ENCODE data around the gene NLRP14.

Gene NLRP14

DNA sequence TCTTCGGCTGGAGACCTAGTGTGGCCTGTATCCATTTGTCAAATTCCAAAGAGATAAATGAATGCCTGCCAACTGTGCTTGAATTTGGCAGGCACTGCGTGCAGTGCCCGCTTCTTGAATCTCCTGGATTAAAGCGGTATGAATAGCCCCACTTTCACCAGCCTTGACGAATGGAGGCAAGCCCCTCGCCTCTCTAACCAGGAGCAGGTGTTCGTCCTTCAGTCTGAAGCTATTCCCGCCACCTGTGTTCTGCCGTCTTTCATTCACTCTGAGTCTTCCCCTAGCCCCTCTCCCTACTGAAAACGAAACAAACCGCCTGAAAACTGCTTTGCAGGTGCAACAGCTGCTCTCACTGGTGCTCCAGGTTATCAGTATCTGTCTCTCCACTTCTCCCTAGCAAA is 11.2 kb downstream of the NLRP14 start:
- no peak for DNase-seq (ENCODE audit: low spot score in 2 of 2)
- no peaks in the 10 kb centered on the region for H3K4me1 Mint-ChIP-seq
- no peak for ATAC-seq
- H3K9me3 Mint-ChIP-seq = no peaks in the 10 kb centered on the region
- H3K27ac Mint-ChIP-seq = no peak overlapping the region
- no peaks in the 10 kb centered on the region for H3K36me3 Mint-ChIP-seq
- H3K4me3 Mint-ChIP-seq = no peak overlapping the region

DNA sequence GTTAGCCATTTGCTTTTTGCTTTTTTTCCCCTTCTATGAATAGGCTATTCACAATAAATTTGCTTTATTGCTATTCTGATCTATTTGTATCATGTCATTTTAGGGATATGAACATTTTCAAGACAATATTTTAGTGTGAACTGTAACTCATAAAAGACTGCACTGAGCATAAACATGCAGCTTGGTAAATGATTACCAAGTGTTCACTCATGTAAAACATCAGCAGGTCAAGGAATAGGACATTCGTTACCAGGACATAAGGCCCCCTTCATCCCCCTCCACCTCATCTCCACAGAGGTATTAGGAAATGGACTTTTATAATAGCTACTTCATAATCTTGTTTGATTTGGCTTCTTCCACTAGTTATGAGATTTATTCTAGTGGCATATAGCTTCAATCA is 12.4 kb downstream of the NLRP14 start:
- DNase-seq (ENCODE audit: low spot score in 2 of 2) = no peak
- ATAC-seq = no peak
- Mint-ChIP-seq H3K9me3 (no peaks in the 10 kb centered on the region), H3K36me3 (no peaks in the 10 kb centered on the region), H3K4me1 (no peaks in the 10 kb centered on the region), H3K4me3 (no peak overlapping the region), H3K27ac (no peak overlapping the region)

DNA sequence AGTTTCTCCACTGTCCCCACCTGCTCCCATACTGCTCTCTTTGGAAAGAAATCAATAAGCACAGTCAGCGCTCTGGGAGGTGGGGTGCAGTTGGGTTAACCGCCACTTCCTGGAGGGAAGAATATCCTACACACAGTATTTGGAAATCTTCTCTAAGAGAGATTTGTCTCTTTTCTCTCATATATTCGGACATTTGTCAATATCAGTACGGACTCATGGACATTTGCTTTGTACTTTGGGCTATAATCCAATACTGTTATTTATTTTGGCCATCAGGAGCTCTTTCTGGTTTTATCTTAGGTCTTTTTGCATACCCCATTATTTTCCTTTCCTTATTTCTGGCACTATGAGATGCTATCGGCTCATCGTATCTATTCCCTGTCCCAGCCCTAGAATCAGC is 13.7 kb downstream of the NLRP14 start:
- no peaks in the 10 kb centered on the region for H3K9me3 Mint-ChIP-seq
- H3K4me1 Mint-ChIP-seq = no peaks in the 10 kb centered on the region
- no peak overlapping the region for H3K27ac Mint-ChIP-seq
- no peak for ATAC-seq
- H3K4me3 Mint-ChIP-seq = no peak overlapping the region
- no peaks in the 10 kb centered on the region for H3K36me3 Mint-ChIP-seq
- no peak for DNase-seq (ENCODE audit: low spot score in 2 of 2)

DNA sequence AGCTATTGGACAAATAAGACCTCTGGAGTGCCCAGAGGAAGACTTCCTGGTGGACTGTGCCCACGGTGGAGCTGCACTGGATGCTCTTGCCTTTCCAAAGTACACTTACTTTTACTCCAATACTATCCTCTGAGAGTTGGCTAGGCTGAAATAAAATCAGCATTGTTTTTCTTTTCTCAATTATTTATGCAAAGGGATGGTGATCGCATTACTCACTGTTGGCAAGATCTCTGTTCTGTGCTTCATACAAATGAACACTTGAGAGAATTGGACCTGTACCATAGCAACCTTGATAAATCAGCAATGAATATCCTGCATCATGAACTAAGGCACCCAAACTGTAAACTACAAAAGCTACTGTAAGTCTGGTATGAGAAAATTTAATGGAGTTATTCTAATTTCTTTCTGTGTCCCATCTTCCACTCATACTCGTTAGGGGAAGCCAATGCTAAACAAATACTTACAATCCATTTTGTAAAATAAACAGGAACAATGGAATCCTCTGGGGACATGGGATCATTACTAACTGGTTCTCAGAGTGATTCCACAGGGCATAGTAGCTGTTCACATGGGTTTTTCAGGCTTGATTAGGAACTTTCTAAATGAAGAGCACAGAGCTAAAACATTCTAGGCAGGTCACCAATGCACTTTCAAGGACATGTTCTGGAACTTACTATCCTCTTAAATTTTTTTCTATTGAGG is 26.3 kb downstream of the NLRP14 start:
- H3K27ac Mint-ChIP-seq = no peak overlapping the region
- no peaks in the 10 kb centered on the region for H3K4me1 Mint-ChIP-seq
- ATAC-seq (no peak), DNase-seq (ENCODE audit: low spot score in 2 of 2) (no peak)
- no peak overlapping the region for H3K4me3 Mint-ChIP-seq
- H3K9me3 Mint-ChIP-seq = no peaks in the 10 kb centered on the region
- no peaks in the 10 kb centered on the region for H3K36me3 Mint-ChIP-seq

DNA sequence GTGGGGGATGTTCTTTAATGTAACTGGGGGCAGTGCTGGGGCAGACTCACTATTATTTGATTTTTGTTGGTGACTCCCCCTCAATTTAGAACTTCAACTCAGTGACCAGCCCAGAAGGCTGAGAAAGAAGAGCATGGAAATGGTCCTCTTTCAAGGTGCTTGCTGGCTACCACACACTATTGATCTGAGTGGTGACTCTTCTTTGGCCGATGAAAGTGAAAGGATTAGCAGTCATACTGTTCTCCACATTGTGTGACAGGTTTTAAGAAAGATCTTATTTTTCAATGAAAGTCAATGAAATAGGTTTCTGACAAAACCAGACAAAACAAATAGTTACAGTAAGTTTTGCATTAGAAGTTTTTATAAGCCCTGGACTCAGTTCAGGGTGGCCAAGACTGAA is 29.9 kb downstream of the NLRP14 start:
- Mint-ChIP-seq H3K4me1 (no peaks in the 10 kb centered on the region), H3K27ac (no peak overlapping the region), H3K4me3 (no peak overlapping the region), H3K36me3 (no peaks in the 10 kb centered on the region), H3K9me3 (no peaks in the 10 kb centered on the region)
- DNase-seq (ENCODE audit: low spot score in 2 of 2) (no peak), ATAC-seq (no peak)

DNA sequence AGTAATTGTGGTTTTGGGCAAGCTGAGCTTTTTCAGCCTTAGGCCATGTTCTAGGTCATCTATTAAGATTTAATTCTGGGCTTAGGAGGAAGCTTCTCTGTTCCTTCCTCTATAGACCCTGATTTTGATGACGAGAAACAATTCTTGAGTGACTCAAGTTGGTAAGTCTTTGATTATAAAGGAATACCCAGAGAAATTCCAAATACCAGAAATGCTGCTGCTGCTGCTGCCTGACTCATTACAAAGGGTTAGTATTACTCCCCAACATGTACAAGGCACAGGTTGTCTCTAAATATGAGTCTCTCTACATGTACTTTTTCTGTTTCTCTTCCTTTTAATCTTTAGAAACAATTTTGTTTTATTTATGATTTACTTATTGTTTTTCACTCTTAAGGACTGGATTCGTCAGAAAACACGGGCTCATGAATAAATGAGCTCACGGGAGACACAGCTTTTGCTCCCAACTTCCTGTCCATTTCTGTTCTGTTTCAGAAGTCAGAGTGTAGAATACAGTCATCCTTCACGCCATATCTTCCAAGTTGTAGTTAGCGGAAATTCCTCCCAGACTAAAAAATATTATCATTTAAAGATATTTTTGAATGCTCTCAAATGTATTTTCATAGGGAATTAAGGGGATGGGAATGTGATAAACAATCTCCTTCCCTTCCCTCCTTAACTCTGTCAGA is 36.7 kb downstream of the NLRP14 start:
- H3K9me3 Mint-ChIP-seq = no peaks in the 10 kb centered on the region
- H3K4me1 Mint-ChIP-seq = no peaks in the 10 kb centered on the region
- no peak overlapping the region for H3K4me3 Mint-ChIP-seq
- no peak overlapping the region for H3K27ac Mint-ChIP-seq
- H3K36me3 Mint-ChIP-seq = no peaks in the 10 kb centered on the region
- DNase-seq (ENCODE audit: low spot score in 2 of 2) (no peak), ATAC-seq (no peak)

DNA sequence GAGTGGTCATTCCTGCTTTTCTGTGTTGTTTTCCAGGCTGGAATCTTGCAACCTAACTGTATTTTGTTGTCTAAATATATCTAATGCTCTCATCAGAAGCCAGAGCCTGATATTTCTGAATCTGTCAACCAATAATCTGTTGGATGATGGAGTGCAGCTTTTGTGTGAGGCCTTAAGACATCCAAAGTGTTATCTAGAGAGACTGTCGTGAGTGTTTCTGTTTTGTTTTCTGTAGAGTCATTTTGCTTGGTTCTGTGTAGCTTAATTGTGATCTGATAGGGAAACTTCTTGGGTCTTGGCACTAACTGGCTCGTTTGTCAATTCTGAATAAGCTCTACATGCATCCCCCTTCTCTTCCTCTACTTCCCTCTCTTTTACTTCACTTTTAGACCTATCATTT is 37.4 kb downstream of the NLRP14 start:
- no peaks in the 10 kb centered on the region for H3K9me3 Mint-ChIP-seq
- no peak for ATAC-seq
- DNase-seq (ENCODE audit: low spot score in 2 of 2) = no peak
- no peaks in the 10 kb centered on the region for H3K36me3 Mint-ChIP-seq
- H3K27ac Mint-ChIP-seq = no peak overlapping the region
- H3K4me1 Mint-ChIP-seq = no peaks in the 10 kb centered on the region
- H3K4me3 Mint-ChIP-seq = no peak overlapping the region

DNA sequence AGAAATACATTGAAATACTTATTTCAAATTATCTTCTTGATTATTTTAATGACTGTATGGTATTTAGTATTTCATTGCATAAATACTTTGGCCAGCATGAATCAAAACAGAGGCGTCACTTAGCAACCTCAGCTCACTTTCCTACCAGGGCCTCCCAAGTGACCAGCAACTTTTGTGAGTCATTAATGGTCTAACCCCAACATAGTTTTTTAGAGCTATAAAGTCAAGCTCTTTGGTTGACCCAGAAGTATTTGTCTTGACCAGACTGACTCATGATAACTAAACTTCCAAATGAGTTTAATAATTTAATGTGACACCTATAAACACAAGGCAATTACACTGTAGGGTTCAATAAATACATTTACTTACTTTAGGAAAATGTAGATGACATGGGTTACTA is 40.6 kb downstream of the NLRP14 start:
- no peaks in the 10 kb centered on the region for H3K36me3 Mint-ChIP-seq
- H3K9me3 Mint-ChIP-seq = no peaks in the 10 kb centered on the region
- no peak overlapping the region for H3K4me3 Mint-ChIP-seq
- DNase-seq (ENCODE audit: low spot score in 2 of 2) (no peak), ATAC-seq (no peak)
- no peak overlapping the region for H3K27ac Mint-ChIP-seq
- H3K4me1 Mint-ChIP-seq = no peaks in the 10 kb centered on the region

DNA sequence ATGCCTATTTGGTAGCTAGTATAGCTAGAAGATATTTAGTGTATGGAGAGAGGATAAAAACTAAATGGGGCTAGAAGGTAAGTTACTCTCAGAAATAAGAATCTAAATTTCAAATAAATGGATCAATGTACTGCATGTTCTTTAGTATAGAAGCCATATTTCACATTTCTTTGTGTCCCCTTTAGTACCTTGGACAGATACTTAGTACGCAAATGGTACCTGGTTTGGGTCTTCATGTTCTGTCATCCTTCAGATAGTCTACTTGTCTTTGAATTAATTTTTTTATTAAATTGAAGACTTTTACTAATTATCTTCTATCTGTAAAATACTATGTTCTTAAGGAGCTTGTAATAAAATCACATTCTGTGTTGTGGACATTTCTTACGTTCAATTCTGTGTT is 42.3 kb downstream of the NLRP14 start:
- H3K27ac Mint-ChIP-seq = no peak overlapping the region
- H3K9me3 Mint-ChIP-seq = no peaks in the 10 kb centered on the region
- H3K4me3 Mint-ChIP-seq = no peak overlapping the region
- no peak for ATAC-seq
- no peak for DNase-seq (ENCODE audit: low spot score in 2 of 2)
- no peaks in the 10 kb centered on the region for H3K4me1 Mint-ChIP-seq
- H3K36me3 Mint-ChIP-seq = no peaks in the 10 kb centered on the region

DNA sequence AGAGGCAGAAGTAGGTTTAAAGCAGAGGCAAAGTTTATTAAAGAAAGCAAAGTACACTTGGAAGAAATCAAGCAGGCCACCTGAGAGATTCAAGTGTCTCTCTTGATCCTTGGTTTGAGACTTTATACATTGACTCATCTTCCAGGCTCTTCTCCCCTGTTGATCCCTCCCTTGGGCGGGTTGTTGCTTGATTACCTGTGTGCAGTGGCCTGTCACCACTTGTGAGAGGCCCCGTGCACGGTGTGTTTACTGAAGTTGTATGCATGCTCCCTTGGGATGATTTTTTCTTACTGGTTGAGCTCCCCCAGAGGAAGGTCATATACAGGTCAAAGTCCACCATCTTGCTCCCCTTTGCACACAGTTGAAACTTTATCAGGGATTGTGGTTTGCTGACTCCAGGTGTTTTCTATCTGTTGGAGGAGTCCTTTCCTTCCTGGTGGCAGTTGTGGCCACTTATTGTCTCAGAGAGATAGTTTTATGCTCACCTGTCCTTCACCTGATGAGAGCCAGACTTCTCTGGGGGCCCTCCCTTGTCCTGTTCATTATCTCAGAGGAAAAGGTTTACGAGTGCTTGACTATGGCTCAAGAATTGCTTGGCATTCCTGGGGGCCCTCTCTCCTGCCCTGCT is 52.2 kb downstream of the NLRP14 start:
- no peak for ATAC-seq
- H3K4me3 Mint-ChIP-seq = no peak overlapping the region
- no peaks in the 10 kb centered on the region for H3K4me1 Mint-ChIP-seq
- H3K27ac Mint-ChIP-seq = no peak overlapping the region
- no peaks in the 10 kb centered on the region for H3K9me3 Mint-ChIP-seq
- no peak for DNase-seq (ENCODE audit: low spot score in 2 of 2)
- no peaks in the 10 kb centered on the region for H3K36me3 Mint-ChIP-seq

DNA sequence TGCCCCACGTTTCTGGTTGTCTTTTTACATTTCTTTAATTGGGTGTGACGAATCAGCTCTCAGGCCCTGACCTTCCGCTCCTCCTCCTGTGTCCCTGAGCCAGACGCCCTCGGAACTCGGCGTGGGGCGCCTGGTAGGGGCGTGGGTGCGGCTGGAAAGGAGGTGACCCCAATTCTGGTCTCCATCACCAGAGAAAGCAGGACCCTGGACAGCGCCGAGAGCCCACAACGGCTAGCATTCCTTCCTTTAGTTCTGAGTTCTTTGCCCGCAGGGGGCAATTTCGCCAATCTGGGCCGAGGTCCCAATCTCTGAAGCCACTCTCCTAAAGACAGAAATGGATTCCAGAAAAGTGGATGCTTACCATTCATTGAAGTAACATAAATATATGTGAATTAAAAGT is 56.8 kb downstream of the NLRP14 start:
- DNase-seq (ENCODE audit: low spot score in 2 of 2) = no peak
- H3K4me3 Mint-ChIP-seq = no peak overlapping the region
- H3K9me3 Mint-ChIP-seq = no peaks in the 10 kb centered on the region
- no peak for ATAC-seq
- no peak overlapping the region for H3K27ac Mint-ChIP-seq
- H3K4me1 Mint-ChIP-seq = no peaks in the 10 kb centered on the region
- H3K36me3 Mint-ChIP-seq = no peaks in the 10 kb centered on the region

DNA sequence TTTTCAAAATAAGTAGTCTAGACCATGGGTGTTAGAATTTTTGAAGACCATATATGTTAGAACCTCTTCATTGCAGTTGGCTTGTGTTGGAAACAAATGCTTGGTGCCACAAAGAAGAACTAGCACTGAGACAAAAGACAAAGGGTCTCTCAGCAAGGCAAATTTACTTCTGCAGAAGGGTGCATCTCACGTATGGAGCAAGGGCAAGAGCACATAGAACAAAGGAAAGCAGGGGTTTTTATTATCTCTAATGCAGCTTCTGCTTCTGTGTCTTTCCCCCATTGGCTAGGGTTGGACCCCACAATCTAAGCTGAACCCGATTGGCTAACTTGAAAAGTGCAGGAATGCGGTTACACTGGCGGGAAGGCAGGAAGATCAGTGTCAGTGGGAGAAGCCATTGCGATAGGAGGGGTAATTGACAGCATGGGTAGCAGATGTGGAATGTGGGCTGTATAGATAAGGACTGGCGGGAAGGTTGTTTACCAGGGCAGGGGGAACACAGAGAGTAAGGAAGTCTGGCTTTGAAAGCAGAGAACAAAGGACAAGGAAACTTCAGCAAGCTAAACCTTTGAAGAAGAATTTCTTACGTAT is 59.4 kb downstream of the NLRP14 start:
- ATAC-seq = no peak
- Mint-ChIP-seq H3K4me1 (no peaks in the 10 kb centered on the region), H3K4me3 (no peak overlapping the region), H3K36me3 (no peaks in the 10 kb centered on the region), H3K27ac (no peak overlapping the region), H3K9me3 (no peaks in the 10 kb centered on the region)
- DNase-seq (ENCODE audit: low spot score in 2 of 2) = no peak

DNA sequence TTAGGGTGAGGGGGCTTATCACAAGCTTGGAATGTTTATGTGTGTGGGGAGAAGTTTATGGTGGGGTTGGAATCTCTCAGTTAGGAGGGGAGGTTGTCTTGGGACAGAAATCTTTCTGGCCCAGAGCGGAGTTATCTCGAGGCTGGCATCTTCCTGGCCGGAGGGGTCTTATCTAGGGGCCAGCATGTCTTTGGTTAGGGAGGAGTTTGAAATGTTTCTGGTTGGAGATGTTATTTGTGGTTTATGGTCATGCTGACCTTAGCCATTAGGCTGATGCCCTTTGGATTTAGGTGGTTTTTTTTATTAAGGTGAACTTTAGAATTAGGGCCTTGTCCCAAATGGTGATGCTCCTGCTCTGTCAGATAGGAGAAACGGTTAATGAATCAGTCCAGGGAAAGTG is 60.6 kb downstream of the NLRP14 start:
- no peak for DNase-seq (ENCODE audit: low spot score in 2 of 2)
- no peaks in the 10 kb centered on the region for H3K36me3 Mint-ChIP-seq
- no peak for ATAC-seq
- H3K27ac Mint-ChIP-seq = no peak overlapping the region
- H3K9me3 Mint-ChIP-seq = no peaks in the 10 kb centered on the region
- no peaks in the 10 kb centered on the region for H3K4me1 Mint-ChIP-seq
- H3K4me3 Mint-ChIP-seq = no peak overlapping the region

DNA sequence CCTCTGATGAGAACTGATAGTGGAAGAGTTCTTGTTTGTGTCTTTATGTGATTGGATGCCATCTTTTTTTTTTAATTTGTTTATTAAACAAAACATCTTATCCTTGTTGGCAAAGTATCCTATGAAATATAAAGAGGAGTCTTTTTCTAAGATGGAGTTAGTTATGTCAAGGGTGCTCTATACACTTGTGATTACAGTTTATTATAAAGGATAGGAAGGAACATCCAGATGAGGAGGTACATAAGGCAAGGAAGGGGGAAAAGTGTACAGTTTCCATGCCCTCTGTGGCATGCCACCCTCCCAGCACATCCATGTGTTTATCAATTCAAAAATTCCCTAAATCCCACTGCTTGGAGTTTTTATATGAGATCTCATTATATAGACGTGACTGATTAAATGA is 61.2 kb downstream of the NLRP14 start:
- no peak overlapping the region for H3K4me3 Mint-ChIP-seq
- H3K27ac Mint-ChIP-seq = no peak overlapping the region
- no peaks in the 10 kb centered on the region for H3K36me3 Mint-ChIP-seq
- ATAC-seq = no peak
- no peaks in the 10 kb centered on the region for H3K4me1 Mint-ChIP-seq
- no peak for DNase-seq (ENCODE audit: low spot score in 2 of 2)
- H3K9me3 Mint-ChIP-seq = no peaks in the 10 kb centered on the region

DNA sequence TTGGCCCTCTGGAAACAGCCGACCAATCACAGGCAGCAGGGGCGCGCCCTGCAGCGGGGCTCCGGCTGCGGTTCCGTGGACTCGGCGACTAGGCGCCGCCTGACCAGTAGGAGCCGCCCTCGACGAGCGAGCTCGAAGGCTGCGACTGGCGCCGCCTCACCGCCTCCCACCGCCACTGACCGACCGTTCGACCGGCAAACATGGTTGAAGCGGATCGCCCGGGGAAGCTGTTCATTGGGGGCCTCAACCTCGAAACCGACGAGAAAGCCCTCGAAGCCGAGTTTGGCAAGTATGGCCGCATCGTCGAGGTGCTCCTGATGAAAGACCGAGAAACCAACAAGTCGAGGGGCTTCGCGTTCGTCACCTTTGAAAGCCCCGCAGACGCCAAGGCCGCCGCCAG is 68.6 kb downstream of the NLRP14 start, which contains the start of gene RBMXL2:
Gene RBMXL2, plus strand, starts transcription at position 78 of the 400 bp plus-strand sequence. Its CDS starts 123 bp downstream, at position 201.
- Mint-ChIP-seq H3K4me1 (no peaks in the 10 kb centered on the region), H3K9me3 (no peaks in the 10 kb centered on the region), H3K36me3 (no peaks in the 10 kb centered on the region), H3K27ac (no peak within 1 kb of the TSS), H3K4me3 (no peak within 1 kb of the TSS)
- ATAC-seq (no peak), DNase-seq (ENCODE audit: low spot score in 2 of 2) (no peak)

Data from stimulated activated effector memory CD8-positive, alpha-beta T cell treated with anti-CD3 and anti-CD28 coated beads, Interleukin-12 subunit alpha, Interleukin-12 subunit beta, amount 100 ng/mL, for 72 hours (primary cell).